ENCODE measurements around the gene UNC13B. TPM values are rescaled to one million over a fixed set of nuclear protein-coding genes. Genes with fewer than 3 reads are reported as not detected.

Gene UNC13B
- total RNA-seq (2021; ENCODE audit: unreplicated experiment) (17.6 TPM), Bru-seq, nascent RNA (percentile 60 among the genes with signal in this experiment), BruChase-seq, experiment 1, labeled RNA remaining after a 6-hour chase (percentile 56 among the genes with signal in this experiment), BruChase-seq, experiment 2, labeled RNA remaining after a 2-hour chase (percentile 54 among the genes with signal in this experiment)
- 10.7 and 11.7 TPM in 2 replicates for polyA plus RNA-seq (2012)
- long read RNA-seq, full-length matches to known transcripts: 2 of 20 reads
- long read RNA-seq, partial matches to known transcripts: 15 of 20 reads
- long read RNA-seq, other reads (novel, unspliced or antisense): 3 of 20 reads

GRCh38 chr9:35161713-35162604, at the start of gene UNC13B:
Gene UNC13B (plus strand): TSS chr9:35162009. CDS start chr9:35162284, 275 bp downstream.
- Histone ChIP-seq H3K4me2 (ENCODE audit: low read length) (peak within 1 kb of the TSS; percentile 90), H3K79me2 (ENCODE audit: insufficient read depth, low read length) (peaks cover 7% of the 10 kb centered on the region), H3K9me3 (ENCODE audit: control insufficient read depth in 1 of 2, insufficient read depth in 1 of 2, low read depth in 1 of 2, low read length in 2 of 2) (no peaks in the 10 kb centered on the region), H3K4me3 (replicated peaks in 1 of 2; ENCODE audit: low read depth in 1 of 2, low read length in 2 of 2) (peak within 1 kb of the TSS; percentile 88 to 89), H3K9me2 (ENCODE audit: insufficient read depth) (no peaks in the 10 kb centered on the region), H4K20me1 (ENCODE audit: insufficient read depth) (no peaks in the 10 kb centered on the region; the same call in 1 of the 2 replicates), H3K9ac (ENCODE audit: low read length) (peak within 1 kb of the TSS; percentile 71), H3K27ac (ENCODE audit: low read depth, low read length) (peak within 1 kb of the TSS; percentile 71), H2AFZ (ENCODE audit: low read depth, low read length, poor library complexity, severe bottlenecking) (peak within 1 kb of the TSS; percentile 100), H3K27me3 (ENCODE audit: insufficient read depth, low read length) (no peaks in the 10 kb centered on the region), H3K36me3 (ENCODE audit: control insufficient read depth in 1 of 2, insufficient read depth in 2 of 2, low read length in 2 of 2) (no peaks in the 10 kb centered on the region), H3K4me1 (ENCODE audit: control insufficient read depth in 1 of 2, insufficient read depth in 2 of 2, low read length in 2 of 2) (peaks cover 3 to 13% of the 10 kb centered on the region in 2 experiments; a peak in 3 of 4 replicates)
- peak; percentile 74 for TF ChIP-seq POLR2A (IDR thresholded peaks at IDR 0.05; ENCODE audit: borderline replicate concordance, extremely low read depth, insufficient read depth, insufficient read length)
- no peak for TF ChIP-seq CBX3 (IDR thresholded peaks at IDR 0.05; ENCODE audit: low read depth)
- TF ChIP-seq YY1 (IDR thresholded peaks at IDR 0.05; ENCODE audit: extremely low read depth, insufficient replicate concordance, low read depth, low read length): peak; percentile 70
- no peak for TF ChIP-seq EZH2 (IDR thresholded peaks at IDR 0.05)
- peak; percentile 84; the same call in 1 of the 2 replicates for TF ChIP-seq POLR2AphosphoS5 (IDR thresholded peaks at IDR 0.05; ENCODE audit: low read depth, low read length)
- peak; percentile 41 for TF ChIP-seq SP1 (IDR thresholded peaks at IDR 0.05; ENCODE audit: low read depth)
- TF ChIP-seq SIN3A (IDR thresholded peaks at IDR 0.05; ENCODE audit: low read depth): peak; percentile 76; the same call in 1 of the 2 replicates
- TF ChIP-seq MAX (IDR thresholded peaks at IDR 0.05): peak; percentile 82
- no TSS peak for BruUV-seq (replicated peaks)
- POLR2A ChIA-PET: interaction anchor here (1.1 to 1.4 kb wide), 3 partner anchors 17 to 64 kb away, joined by 3 to 10 read pairs (median 4); partner anchors contain the start of gene ATOSB
- intact Hi-C loops (cut with micrococcal nuclease): loop anchor here (5.0 kb wide), 1 partner anchor 45 kb away; the partner anchor contains the start of gene ATOSB
- DNase-seq (ENCODE audit: low read depth, low spot score): peak; percentile 82
- RAD21 ChIA-PET (ENCODE audit: low non-redundant PET in 1 of 2, low total read pairs in 2 of 2, uncharacterized antibody in 2 of 2, unreplicated experiment in 2 of 2): interaction anchor here in 1 of 2 experiments (0.9 kb wide), 1 partner anchor 313 kb away, joined by 3 read pairs; no protein-coding TSS in a partner anchor
- peak; percentile 95 for ATAC-seq
- CTCF ChIA-PET: interaction anchor here (0.8 to 2.2 kb wide), 4 partner anchors 45 to 262 kb away, joined by 3 to 8 read pairs (median 6); partner anchors contain the start of gene ATOSB
